HepG2 (cell line): ENCODE measurements around the gene WDR73. TPM values are rescaled to one million over a fixed set of nuclear protein-coding genes. Genes with fewer than 3 reads are reported as not detected.
"Not testable (repeated sequence)": the region's sequence is repeated elsewhere in the genome, so short reads cannot be mapped to it uniquely, and the experiment has no call there.

Source experiments
- ATAC-seq: fragments of 200-7000 bp; cut with Tn5 transposase; 3 replicates; pipeline ENCODE4 v1.9.1; 2020; ENCODE audit warnings: mild to moderate bottlenecking, moderate library complexity
- BruUV-seq: library from RNA; stranded (reverse); fragments of 400-500 nt; replicated peaks from 2 replicates; lab custom pipeline; 2021; lab: Mats Ljungman, UMichigan
- CTCF ChIA-PET: fragments of 300-600 bp; formaldehyde crosslinking; extraction: SDS; loops from one replicate; lab custom pipeline; 2021; ENCODE audit warnings: low total read pairs, inconsistent platforms, low intra/inter-chr PET ratio; lab: Yijun Ruan, JAX
- POLR2A ChIA-PET: fragments of 350-600 bp; sonication (Branson Sonifier 250); formaldehyde crosslinking; loops from one replicate; lab custom pipeline; 2020; ENCODE audit warnings: antibody characterized with exemption, inconsistent platforms; lab: Yijun Ruan, JAX
- DNase-seq: peaks from one replicate; pipeline ENCODE4 v3.0.0-alpha.2; 2015; ENCODE audit warnings: low spot score
- FAIRE-seq: peaks from 3 replicates; lab custom pipeline; 2011; peaks lifted over from hg19 to GRCh38; lab: Jason Lieb, UNC
- H2AFZ ChIP-seq: one replicate; pipeline ENCODE4 v1.6.1; 2011; ENCODE audit warnings: low read length, inconsistent platforms
- H3K27ac ChIP-seq: fragments of 300-600 bp; 3 replicates; pipeline ENCODE4 v1.8.0; 2011; ENCODE audit warnings: mixed run types, mild to moderate bottlenecking, mixed read lengths, low read length, inconsistent platforms; ENCODE audit not compliant: insufficient read depth; ENCODE audit errors: extremely low read length
- H3K27me3 ChIP-seq, 2 experiments: fragments of 200-600 bp in 1 of 2; 2 replicates in 1 of 2; 3 replicates in 1 of 2; pipeline versions ENCODE4 v1.6.0 to v1.8.0; 2011; ENCODE audit warnings: low read length in 2 of 2, mild to moderate bottlenecking in 2 of 2, moderate library complexity in 2 of 2, inconsistent platforms in 1 of 2; ENCODE audit not compliant: insufficient read depth in 2 of 2, control insufficient read depth in 1 of 2
- H3K36me3 ChIP-seq, 2 experiments: fragments of 200-600 bp in 1 of 2; replicated peaks in 1 of 2; 2 replicates in 1 of 2; 3 replicates in 1 of 2; pipeline versions ENCODE4 v1.5.1 to v1.8.0; 2011; ENCODE audit warnings: low read length in 2 of 2, inconsistent platforms in 1 of 2; ENCODE audit not compliant: insufficient read depth in 2 of 2, control insufficient read depth in 1 of 2
- H3K4me1 ChIP-seq: 2 replicates; pipeline ENCODE4 v1.5.1; 2012; ENCODE audit warnings: low read length, inconsistent platforms; ENCODE audit not compliant: insufficient read depth
- H3K4me2 ChIP-seq: 2 replicates; pipeline ENCODE4 v1.6.0; 2011; ENCODE audit warnings: low read depth, low read length, inconsistent platforms
- H3K4me3 ChIP-seq, 3 experiments: fragments of 200-600 bp in 1 of 3; sonication (generic), shearing (Covaris generic) in 1 of 3; replicated peaks in 1 of 3; 2 replicates each; pipeline ENCODE4 v1.5.1; 2011 to 2016; ENCODE audit warnings: low read length in 3 of 3, inconsistent platforms in 2 of 3, low read depth in 2 of 3, mild to moderate bottlenecking in 2 of 3, control low read depth in 1 of 3, mixed read lengths in 1 of 3; ENCODE audit not compliant: insufficient read depth in 1 of 3
- H3K79me2 ChIP-seq: one replicate; pipeline ENCODE4 v1.6.1; 2011; ENCODE audit warnings: low read length, inconsistent platforms; ENCODE audit not compliant: insufficient read depth
- H3K9ac ChIP-seq: 2 replicates; pipeline ENCODE4 v1.6.0; 2011; ENCODE audit warnings: mild to moderate bottlenecking, low read depth, low read length, inconsistent platforms; ENCODE audit not compliant: insufficient read depth
- H3K9me3 ChIP-seq: 2 replicates; pipeline ENCODE4 v1.5.1; 2012; ENCODE audit warnings: mild to moderate bottlenecking, low read length
- H4K20me1 ChIP-seq: 2 replicates; pipeline ENCODE4 v1.6.0; 2011; ENCODE audit warnings: inconsistent platforms, mild to moderate bottlenecking, low read length, moderate library complexity; ENCODE audit not compliant: insufficient read depth
- AGO2 ChIP-seq: fragments of 200-400 bp; formaldehyde crosslinking; optimal IDR thresholded peaks from 2 replicates; pipeline ENCODE3; 2017; ENCODE audit warnings: mild to moderate bottlenecking, low read depth, low read length, moderate library complexity
- POLR2G ChIP-seq: fragments of 200-400 bp; formaldehyde crosslinking; IDR thresholded peaks from 2 replicates; pipeline ENCODE4 v1.6.1; 2018; ENCODE audit warnings: mild to moderate bottlenecking, low read depth, low read length, moderate library complexity
- RBFOX2 ChIP-seq: fragments of 200-400 bp; formaldehyde crosslinking; IDR thresholded peaks from 2 replicates; pipeline ENCODE4 v1.6.1; 2017; ENCODE audit warnings: low read depth, mild to moderate bottlenecking, low read length
- SRY ChIP-seq: sonication (generic); formaldehyde crosslinking; IDR thresholded peaks from 2 replicates; pipeline ENCODE4 v1.8.0; 2022; ENCODE audit warnings: mild to moderate bottlenecking, missing genetic modification reagents
- ZNF121 ChIP-seq: sonication (generic); formaldehyde crosslinking; IDR thresholded peaks from 2 replicates; pipeline ENCODE4 v1.5.0; 2020; ENCODE audit warnings: mild to moderate bottlenecking, missing genetic modification reagents
- ZNF530 ChIP-seq: sonication (generic); formaldehyde crosslinking; IDR thresholded peaks from 2 replicates; pipeline ENCODE4 v1.5.0; 2020; ENCODE audit warnings: low read depth, mild to moderate bottlenecking, missing genetic modification reagents
- WGBS: methylation state at CpG from one replicate; pipeline ENCODE4 v1.1.6; 2017; ENCODE audit warnings: low lambda C conversion rate; 5-methylcytosine and 5-hydroxymethylcytosine counted together
- in situ Hi-C: cut with HindIII; loops from 2 replicates; pipeline ENCODE4 v1.10.0; 2017; ENCODE audit warnings: low pct_unique_long_range_greater_than_20kb; ENCODE audit not compliant: extremely low pct_ligation_motif_present
- intact Hi-C: fragments of 100-400 bp; cut with micrococcal nuclease; formaldehyde crosslinking; loops from one replicate; pipeline ENCODE4 v1.10.0; 2022; ENCODE audit not compliant: unreplicated experiment
- polyA plus RNA-seq, 8 experiments: library from polyadenylated mRNA; depleted of rRNA in 3 of 8; stranded (reverse) in 7 of 8; unstranded in 1 of 8; fragments of >200 nt; fragmentation: Illumina TruSeq in 4 of 8; extraction: Trizol in 4 of 8; gene quantifications; 2 replicates each; pipeline versions ENCODE4 v1.2.1 to v1.2.3, GENCODE V29; 2011 to 2016; ENCODE audit warnings: low read depth in 4 of 8, missing spikeins in 1 of 8, mixed read lengths in 1 of 8; ENCODE audit not compliant: insufficient read depth in 1 of 8
- total RNA-seq, 5 experiments: library from RNA; depleted of rRNA; stranded (reverse); fragments of >200 nt; fragmentation: Illumina TruSeq; extraction: Trizol; gene quantifications; 2 replicates each; pipeline ENCODE4 v1.2.3, GENCODE V29; 2016; ENCODE audit warnings: low read depth in 1 of 5

WDR73 gene
- total and polyA plus RNA-seq, 2 of the 13 experiments (the other 11 are each of a cell fraction or from before 2014, with no cell fraction given): 20.0 to 35.5 TPM

GRCh38 chr15:84643838-84644237 lies 10.2 kb downstream of the WDR73 start:
- H3K4me2 ChIP-seq: no peak overlapping the region
- no peak for DNase-seq
- no peaks in the 10 kb centered on the region for H3K9me3 ChIP-seq
- no peak overlapping the region for H3K27ac ChIP-seq
- no peak overlapping the region for H3K4me3 ChIP-seq
- H2AFZ ChIP-seq: no peak overlapping the region
- no peak for TF ChIP-seq SRY
- TF ChIP-seq ZNF530 (CRISPR knock-in tag): no peak
- intact Hi-C loops: no loop called here
- POLR2A ChIA-PET: interaction anchor here (1.3 to 7.5 kb wide), 2 partner anchors 9 to 15 kb away, joined by 4 to 45 read pairs; partner anchors contain the start of gene WDR73
- H3K36me3 ChIP-seq: peaks cover 33 to 76% of the 10 kb centered on the region in 2 experiments
- no peaks in the 10 kb centered on the region for H3K79me2 ChIP-seq
- H3K4me1 ChIP-seq: no peaks in the 10 kb centered on the region
- no peak for ATAC-seq
- no peak for FAIRE-seq
- in situ Hi-C loops: no loop called here
- H4K20me1 ChIP-seq: no peaks in the 10 kb centered on the region
- WGBS: 98% methylated on average over 3 of the region's 6 CpGs
- CTCF ChIA-PET: no interaction called here
- H3K9ac ChIP-seq: no peak overlapping the region
- H3K27me3 ChIP-seq: no peaks in the 10 kb centered on the region
- BruUV-seq: no TSS peak

- TF ChIP-seq AGO2 (peak; percentile 1), RBFOX2 (0 out of 2 replicates have a peak, but pooled peaks have one; percentile 24), ZNF121 (CRISPR knock-in tag) (peak; percentile 83), POLR2G (0 out of 2 replicates have a peak, but pooled peaks have one; percentile 13)
- 69% methylated on average over 2 of the region's 2 CpGs for WGBS
- DNase-seq, H3K9me3 ChIP-seq, H3K4me3 ChIP-seq, intact Hi-C loops, FAIRE-seq, H3K27me3 ChIP-seq, in situ Hi-C loops, ATAC-seq, H3K27ac ChIP-seq, H2AFZ ChIP-seq, CTCF ChIA-PET, H3K79me2 ChIP-seq, H3K4me2 ChIP-seq, H4K20me1 ChIP-seq, H3K4me1 ChIP-seq, H3K9ac ChIP-seq: not testable (repeated sequence)
- H3K36me3 ChIP-seq: peaks cover 25 to 64% of the 10 kb centered on the region in 2 experiments
- TSS peak; percentile 18 for BruUV-seq
- POLR2A ChIA-PET: interaction anchor here (0.7 to 7.5 kb wide), 5 partner anchors 8 to 37 kb away, joined by 3 to 45 read pairs (median 4); partner anchors contain the start of gene WDR73
Measured at GRCh38 chr15:84642640-84643039, 11.4 kb downstream of the WDR73 start.

GRCh38 chr15:84641871-84642270 lies 12.2 kb downstream of the WDR73 start:
- POLR2A ChIA-PET: interaction anchor here (1.0 to 7.5 kb wide), 3 partner anchors 10 to 36 kb away, joined by 3 to 45 read pairs (median 4); partner anchors contain the start of gene WDR73
- not testable (repeated sequence) for H3K4me3 ChIP-seq

More at GRCh38 chr15:84641871-84642270, 12.2 kb downstream of the WDR73 start:
- CTCF ChIA-PET, DNase-seq, FAIRE-seq, H3K27ac ChIP-seq, H3K4me1 ChIP-seq, in situ Hi-C loops, BruUV-seq, H3K4me2 ChIP-seq, H4K20me1 ChIP-seq, H2AFZ ChIP-seq, H3K9me3 ChIP-seq, H3K9ac ChIP-seq, intact Hi-C loops, H3K79me2 ChIP-seq, ATAC-seq, H3K27me3 ChIP-seq: not testable (repeated sequence)
- H3K36me3 ChIP-seq: peaks cover 23 to 58% of the 10 kb centered on the region in 2 experiments
- WGBS: 95% methylated on average over 9 of the region's 9 CpGs
